Osteoblast (primary cell): ENCODE data around the gene CHIC2. TPM values are rescaled to one million over a fixed set of nuclear protein-coding genes. Genes with fewer than 3 reads are reported as not detected.

ENCODE experiments used
- DNase-seq: peaks from one replicate; pipeline ENCODE4 v3.0.0; 2011; ENCODE audit warnings: low spot score, mixed read lengths; ENCODE audit not compliant: insufficient read length; ENCODE audit errors: missing footprints
- H2AFZ ChIP-seq: 2 replicates; pipeline ENCODE4 v1.6.0; 2011; ENCODE audit warnings: mild to moderate bottlenecking, low read length
- H3K27ac ChIP-seq: 2 replicates; pipeline ENCODE4 v1.5.1; 2011; ENCODE audit warnings: mild to moderate bottlenecking, low read depth, low read length, moderate library complexity
- H3K27me3 ChIP-seq: 2 replicates; pipeline ENCODE4 v1.6.0; 2012; ENCODE audit warnings: mild to moderate bottlenecking, control low read depth, inconsistent platforms, low read length, moderate library complexity; ENCODE audit not compliant: insufficient read depth
- H3K36me3 ChIP-seq: 2 replicates; pipeline ENCODE4 v1.5.1; 2011; ENCODE audit warnings: mild to moderate bottlenecking, low read length, control low read depth, moderate library complexity; ENCODE audit not compliant: insufficient read depth
- H3K4me1 ChIP-seq: 2 replicates; pipeline ENCODE4 v1.5.1; 2011; ENCODE audit warnings: mild to moderate bottlenecking, low read length, control low read depth, moderate library complexity; ENCODE audit not compliant: insufficient read depth
- H3K4me2 ChIP-seq: 2 replicates; pipeline ENCODE4 v1.6.0; 2011; ENCODE audit warnings: mild to moderate bottlenecking, low read length; ENCODE audit not compliant: insufficient read depth
- H3K4me3 ChIP-seq: fragments of 200-600 bp; sonication (generic); 3 replicates; pipeline ENCODE4 v1.5.1; 2012; ENCODE audit warnings: mild to moderate bottlenecking, low read length, inconsistent platforms; ENCODE audit not compliant: insufficient read depth
- H3K79me2 ChIP-seq: 2 replicates; pipeline ENCODE4 v1.6.0; 2012; ENCODE audit warnings: mild to moderate bottlenecking, low read length, control low read depth, inconsistent platforms; ENCODE audit not compliant: insufficient read depth
- H3K9me3 ChIP-seq: 2 replicates; pipeline ENCODE4 v1.5.1; 2011; ENCODE audit warnings: low read depth, low read length, control low read depth
- H4K20me1 ChIP-seq: 2 replicates; pipeline ENCODE4 v1.6.0; 2012; ENCODE audit warnings: mild to moderate bottlenecking, low read length, control low read depth; ENCODE audit not compliant: insufficient read depth
- total RNA-seq: library from RNA; depleted of rRNA; stranded (reverse); fragments of >200 nt; gene quantifications from 2 replicates; pipeline ENCODE4 v1.2.3, GENCODE V29; 2012
- TF ChIP-seq, protein P1 (sequence below): IDR thresholded peaks from 2 replicates; pipeline ENCODE4 v1.5.1; 2011; ENCODE audit warnings: mild to moderate bottlenecking, low read depth, low read length, moderate library complexity; ENCODE audit errors: extremely low read depth

The CHIC2 gene
- total RNA-seq, 1 donor: 73.1 TPM

DNA sequence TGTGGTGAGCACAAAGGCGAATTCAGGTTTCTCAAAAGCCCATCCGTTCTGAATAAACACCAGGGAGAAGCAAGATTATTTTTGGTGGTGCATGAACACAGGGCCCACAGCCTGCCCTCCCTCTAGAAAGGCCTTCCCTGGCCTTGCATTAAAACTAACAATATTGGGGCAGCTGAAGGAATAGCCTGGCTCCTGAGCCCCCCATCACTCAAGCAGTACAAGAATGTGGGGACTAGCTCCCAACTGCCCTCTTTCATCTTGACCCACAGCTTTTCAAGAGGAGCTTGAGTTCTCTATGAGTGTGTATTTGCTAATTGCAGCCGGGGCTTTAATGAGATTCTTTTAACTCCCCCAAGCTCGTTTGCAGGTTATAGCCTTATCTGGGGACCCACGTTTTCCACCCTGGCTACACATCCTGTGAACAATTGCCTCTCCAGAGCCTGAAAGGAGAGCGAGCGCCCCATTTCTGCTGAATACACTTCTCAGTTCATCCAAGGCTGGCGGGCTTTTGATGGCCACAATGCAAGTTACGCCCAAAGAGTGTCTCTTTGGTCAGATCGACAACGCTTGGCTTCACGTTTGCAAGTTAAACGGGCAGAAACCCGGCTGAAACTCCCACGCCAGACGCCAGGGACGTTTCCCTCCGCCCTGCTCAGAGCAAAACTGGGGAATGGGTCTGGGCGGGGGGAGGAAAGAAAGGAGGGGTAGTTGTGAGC lies 30.9 kb upstream of the CHIC2 start:
- Histone ChIP-seq H3K36me3 (no peaks in the 10 kb centered on the region), H4K20me1 (no peaks in the 10 kb centered on the region), H3K79me2 (no peaks in the 10 kb centered on the region), H3K4me1 (peaks cover 18% of the 10 kb centered on the region), H3K4me2 (no peak overlapping the region), H3K9me3 (no peaks in the 10 kb centered on the region), H2AFZ (no peak overlapping the region), H3K4me3 (no peak overlapping the region), H3K27me3 (peaks cover 52% of the 10 kb centered on the region), H3K27ac (no peak overlapping the region)
- no peak for DNase-seq
- TF ChIP-seq, protein P1, sequence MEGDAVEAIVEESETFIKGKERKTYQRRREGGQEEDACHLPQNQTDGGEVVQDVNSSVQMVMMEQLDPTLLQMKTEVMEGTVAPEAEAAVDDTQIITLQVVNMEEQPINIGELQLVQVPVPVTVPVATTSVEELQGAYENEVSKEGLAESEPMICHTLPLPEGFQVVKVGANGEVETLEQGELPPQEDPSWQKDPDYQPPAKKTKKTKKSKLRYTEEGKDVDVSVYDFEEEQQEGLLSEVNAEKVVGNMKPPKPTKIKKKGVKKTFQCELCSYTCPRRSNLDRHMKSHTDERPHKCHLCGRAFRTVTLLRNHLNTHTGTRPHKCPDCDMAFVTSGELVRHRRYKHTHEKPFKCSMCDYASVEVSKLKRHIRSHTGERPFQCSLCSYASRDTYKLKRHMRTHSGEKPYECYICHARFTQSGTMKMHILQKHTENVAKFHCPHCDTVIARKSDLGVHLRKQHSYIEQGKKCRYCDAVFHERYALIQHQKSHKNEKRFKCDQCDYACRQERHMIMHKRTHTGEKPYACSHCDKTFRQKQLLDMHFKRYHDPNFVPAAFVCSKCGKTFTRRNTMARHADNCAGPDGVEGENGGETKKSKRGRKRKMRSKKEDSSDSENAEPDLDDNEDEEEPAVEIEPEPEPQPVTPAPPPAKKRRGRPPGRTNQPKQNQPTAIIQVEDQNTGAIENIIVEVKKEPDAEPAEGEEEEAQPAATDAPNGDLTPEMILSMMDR: no peak

DNA sequence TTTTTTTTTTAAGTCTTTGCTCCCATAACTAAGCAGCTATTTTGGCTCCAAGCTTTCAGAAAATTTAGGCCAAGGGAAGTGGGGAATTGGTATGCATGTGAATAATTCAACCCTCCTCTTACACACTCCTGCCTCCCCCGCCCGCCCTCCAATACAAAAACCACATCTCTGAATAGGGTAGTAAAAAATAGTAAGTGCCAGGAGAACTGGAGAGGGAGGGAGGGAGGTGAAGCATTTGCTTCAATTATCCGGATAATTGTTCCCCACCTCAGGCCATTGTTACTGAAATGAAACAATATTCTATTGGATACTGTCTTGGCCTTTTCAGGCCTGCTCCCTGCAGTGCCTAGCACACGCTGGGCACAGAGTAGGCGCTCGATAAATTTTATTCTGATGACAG lies 30.0 kb upstream of the CHIC2 start:
- Histone ChIP-seq H3K79me2 (no peaks in the 10 kb centered on the region), H3K4me3 (no peak overlapping the region), H3K36me3 (no peaks in the 10 kb centered on the region), H3K4me1 (peaks cover 10% of the 10 kb centered on the region), H3K27me3 (peaks cover 44% of the 10 kb centered on the region), H3K4me2 (no peak overlapping the region), H2AFZ (no peak overlapping the region), H3K9me3 (no peaks in the 10 kb centered on the region), H3K27ac (no peak overlapping the region), H4K20me1 (no peaks in the 10 kb centered on the region)
- TF ChIP-seq, protein P1: no peak
- no peak for DNase-seq

DNA sequence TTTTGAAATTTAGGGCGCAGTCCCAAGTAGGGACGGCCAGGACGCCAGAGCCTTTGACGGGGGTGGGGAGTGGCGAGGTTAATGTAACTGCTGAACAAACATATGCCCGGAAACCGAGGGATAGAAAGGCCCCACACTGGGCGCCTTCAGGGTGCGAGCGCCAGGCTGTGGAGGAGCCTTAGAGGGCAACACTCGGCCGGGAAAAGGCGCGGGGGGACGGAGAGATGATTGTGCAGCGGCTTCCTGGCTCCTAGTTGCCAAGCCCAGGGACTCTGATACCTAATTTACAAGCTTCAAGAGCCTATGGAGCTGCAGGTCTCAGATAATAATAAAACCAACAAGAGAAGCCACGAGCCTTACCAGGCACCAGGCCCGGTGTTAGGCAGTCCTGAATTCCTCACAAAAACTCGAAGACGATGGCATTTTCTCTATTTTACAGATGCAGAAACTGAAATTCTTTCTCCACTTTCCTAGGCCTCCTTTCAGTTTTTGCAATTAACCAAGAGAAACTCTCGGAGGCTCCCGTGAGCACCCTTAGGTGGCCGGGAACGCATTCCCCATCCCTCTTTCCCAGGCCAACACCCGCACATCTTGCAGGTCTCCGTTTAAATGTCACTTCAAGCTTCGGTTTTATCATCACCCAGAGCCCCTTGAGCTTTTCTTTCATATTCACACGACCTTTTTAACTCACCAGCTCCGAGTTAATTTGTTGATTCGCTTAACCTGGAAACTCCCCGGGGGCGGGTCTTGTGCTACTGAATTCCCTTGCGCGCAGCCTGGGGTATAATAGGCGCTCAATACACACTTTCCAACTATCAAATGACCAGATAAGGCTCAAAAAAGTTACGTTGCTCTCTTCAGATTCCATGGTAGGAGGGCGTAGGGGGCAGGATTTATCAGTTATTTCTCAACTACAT lies 29.2 kb upstream of the CHIC2 start:
- Histone ChIP-seq H3K4me3 (no peak overlapping the region), H3K4me2 (no peak overlapping the region), H2AFZ (no peak overlapping the region), H4K20me1 (no peaks in the 10 kb centered on the region), H3K4me1 (peaks cover 10% of the 10 kb centered on the region), H3K36me3 (no peaks in the 10 kb centered on the region), H3K27me3 (peaks cover 35% of the 10 kb centered on the region), H3K27ac (no peak overlapping the region), H3K79me2 (no peaks in the 10 kb centered on the region), H3K9me3 (no peaks in the 10 kb centered on the region)
- DNase-seq: no peak
- TF ChIP-seq, protein P1: no peak
